Mesothelial cell of epicardium (in vitro differentiated cells): ENCODE data around the gene TOMM5. TPM values are rescaled to one million over a fixed set of nuclear protein-coding genes. Genes with fewer than 3 reads are reported as not detected.

Experiments
- DNase-seq, 2 experiments: peaks; one replicate each; pipeline ENCODE4 v3.0.0; 2021; ENCODE audit warnings: low spot score in 2 of 2; ENCODE audit not compliant: unreplicated experiment in 2 of 2
- H3K27ac Mint-ChIP-seq: 2 replicates; pipeline ENCODE4 v1.8.0; 2021; ENCODE audit warnings: mixed read lengths
- H3K27me3 Mint-ChIP-seq: 2 replicates; pipeline ENCODE4 v1.8.0; 2021; ENCODE audit warnings: low read depth, mixed read lengths
- H3K36me3 Mint-ChIP-seq: 2 replicates; pipeline ENCODE4 v1.8.0; 2021; ENCODE audit warnings: mixed read lengths
- H3K4me1 Mint-ChIP-seq: 2 replicates; pipeline ENCODE4 v1.8.0; 2021; ENCODE audit warnings: mixed read lengths
- H3K4me3 Mint-ChIP-seq: 2 replicates; pipeline ENCODE4 v1.8.0; 2021; ENCODE audit warnings: mild to moderate bottlenecking, moderate library complexity, mixed read lengths
- H3K9me3 Mint-ChIP-seq: 2 replicates; pipeline ENCODE4 v1.8.0; 2021; ENCODE audit warnings: mixed read lengths
- total RNA-seq: library from RNA; stranded (reverse); gene quantifications from 3 replicates; pipeline ENCODE4 v1.2.1, GENCODE V29; 2021
- TF ChIP-seq, protein P1 (sequence below): fragments of 200-600 bp; sonication (generic); IDR thresholded peaks from one replicate; pipeline ENCODE4 v1.5.0; 2021; ENCODE audit warnings: antibody characterized with exemption; ENCODE audit not compliant: unreplicated experiment

TOMM5 gene
- total RNA-seq, 1 donor from 2014 or later: 83.4 TPM

DNA sequence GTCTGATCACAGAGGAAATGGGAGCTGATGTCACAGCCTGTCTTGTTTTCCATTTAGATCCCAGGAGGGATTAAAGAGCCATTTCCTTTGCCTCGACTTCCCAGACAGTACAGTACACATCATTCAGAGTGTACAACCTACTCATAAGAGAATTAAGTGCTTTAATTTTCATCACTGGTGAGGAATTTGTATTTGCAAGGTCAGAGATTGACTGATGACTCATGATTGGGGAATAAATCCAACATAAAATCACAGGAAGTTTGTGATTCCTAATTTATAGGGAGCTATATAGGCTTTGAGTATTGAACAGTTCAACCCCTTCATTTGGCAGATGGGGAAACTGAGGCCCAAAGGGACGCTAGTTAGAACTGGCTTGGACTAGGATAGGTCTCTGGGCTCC, 4.1 kb upstream of the TOMM5 start:
- no peaks in the 10 kb centered on the region for H3K9me3 Mint-ChIP-seq

DNA sequence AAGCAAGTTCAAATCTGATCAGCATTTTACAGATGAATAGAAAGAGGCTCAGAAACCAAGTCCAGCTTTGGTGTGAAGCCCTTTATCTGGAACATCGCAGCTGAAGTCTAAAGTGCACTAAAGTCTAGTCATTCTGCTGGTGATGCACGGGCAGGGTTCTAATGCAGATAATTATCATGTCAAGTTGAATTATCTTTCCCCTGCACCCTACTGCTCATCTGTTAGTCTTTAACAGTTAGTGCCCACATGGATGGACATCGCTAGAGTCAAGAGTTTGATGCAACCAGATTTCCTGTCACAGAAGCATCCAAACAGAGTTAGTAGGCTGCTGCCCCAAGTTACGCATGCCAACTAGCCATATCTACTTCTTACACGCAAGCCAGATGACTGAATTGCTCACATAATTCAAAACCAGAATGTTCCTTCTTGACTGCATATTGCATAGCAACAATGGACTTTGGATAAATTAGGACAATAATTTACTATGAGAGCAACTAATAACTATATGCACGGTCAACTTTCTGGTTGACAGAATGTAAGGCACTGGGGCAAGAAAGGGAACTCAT, 1.6 kb upstream of the TOMM5 start:
- H3K27me3 Mint-ChIP-seq: peaks cover 21% of the 10 kb centered on the region
- TF ChIP-seq, protein P1, sequence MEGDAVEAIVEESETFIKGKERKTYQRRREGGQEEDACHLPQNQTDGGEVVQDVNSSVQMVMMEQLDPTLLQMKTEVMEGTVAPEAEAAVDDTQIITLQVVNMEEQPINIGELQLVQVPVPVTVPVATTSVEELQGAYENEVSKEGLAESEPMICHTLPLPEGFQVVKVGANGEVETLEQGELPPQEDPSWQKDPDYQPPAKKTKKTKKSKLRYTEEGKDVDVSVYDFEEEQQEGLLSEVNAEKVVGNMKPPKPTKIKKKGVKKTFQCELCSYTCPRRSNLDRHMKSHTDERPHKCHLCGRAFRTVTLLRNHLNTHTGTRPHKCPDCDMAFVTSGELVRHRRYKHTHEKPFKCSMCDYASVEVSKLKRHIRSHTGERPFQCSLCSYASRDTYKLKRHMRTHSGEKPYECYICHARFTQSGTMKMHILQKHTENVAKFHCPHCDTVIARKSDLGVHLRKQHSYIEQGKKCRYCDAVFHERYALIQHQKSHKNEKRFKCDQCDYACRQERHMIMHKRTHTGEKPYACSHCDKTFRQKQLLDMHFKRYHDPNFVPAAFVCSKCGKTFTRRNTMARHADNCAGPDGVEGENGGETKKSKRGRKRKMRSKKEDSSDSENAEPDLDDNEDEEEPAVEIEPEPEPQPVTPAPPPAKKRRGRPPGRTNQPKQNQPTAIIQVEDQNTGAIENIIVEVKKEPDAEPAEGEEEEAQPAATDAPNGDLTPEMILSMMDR: no peak
- no peaks in the 10 kb centered on the region for H3K36me3 Mint-ChIP-seq
- no peaks in the 10 kb centered on the region for H3K9me3 Mint-ChIP-seq
- H3K4me3 Mint-ChIP-seq: peak overlapping the region; percentile 24
- peaks cover 20% of the 10 kb centered on the region for H3K4me1 Mint-ChIP-seq
- no peak for DNase-seq
- H3K27ac Mint-ChIP-seq: peak overlapping the region; percentile 30

More for the DNA sequence above, 4.1 kb upstream of the TOMM5 start:
- H3K27ac Mint-ChIP-seq: no peak overlapping the region
- peaks cover 32% of the 10 kb centered on the region for H3K27me3 Mint-ChIP-seq
- no peaks in the 10 kb centered on the region for H3K36me3 Mint-ChIP-seq
- no peak overlapping the region for H3K4me3 Mint-ChIP-seq
- DNase-seq: no peak
- H3K4me1 Mint-ChIP-seq: peaks cover 11% of the 10 kb centered on the region
- TF ChIP-seq, protein P1: no peak

DNA sequence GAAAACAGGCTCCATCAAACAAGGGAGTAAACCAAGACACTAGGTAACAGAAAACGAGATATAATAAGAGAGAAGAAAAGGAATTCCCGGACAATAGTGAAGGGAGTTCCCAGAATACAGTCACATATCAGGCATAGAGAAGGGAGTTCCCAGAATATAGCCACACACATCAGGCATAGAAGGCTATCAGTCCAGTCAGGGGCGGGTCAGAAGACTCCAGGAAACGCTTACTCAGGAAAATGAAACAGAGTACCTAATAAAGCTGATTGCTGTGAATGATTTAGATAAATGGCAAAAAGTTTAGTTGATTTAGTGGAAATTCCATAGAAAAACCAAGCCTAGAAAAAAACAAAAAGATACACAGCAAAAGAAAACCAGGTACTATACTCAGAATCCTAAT, 4.9 kb downstream of the TOMM5 start:
- peaks cover 19% of the 10 kb centered on the region for H3K4me1 Mint-ChIP-seq
- DNase-seq: no peak
- peaks cover 25% of the 10 kb centered on the region for H3K36me3 Mint-ChIP-seq
- no peak overlapping the region for H3K27ac Mint-ChIP-seq
- no peaks in the 10 kb centered on the region for H3K27me3 Mint-ChIP-seq
- no peak overlapping the region for H3K4me3 Mint-ChIP-seq
- H3K9me3 Mint-ChIP-seq: no peaks in the 10 kb centered on the region
- TF ChIP-seq, protein P1: no peak

DNA sequence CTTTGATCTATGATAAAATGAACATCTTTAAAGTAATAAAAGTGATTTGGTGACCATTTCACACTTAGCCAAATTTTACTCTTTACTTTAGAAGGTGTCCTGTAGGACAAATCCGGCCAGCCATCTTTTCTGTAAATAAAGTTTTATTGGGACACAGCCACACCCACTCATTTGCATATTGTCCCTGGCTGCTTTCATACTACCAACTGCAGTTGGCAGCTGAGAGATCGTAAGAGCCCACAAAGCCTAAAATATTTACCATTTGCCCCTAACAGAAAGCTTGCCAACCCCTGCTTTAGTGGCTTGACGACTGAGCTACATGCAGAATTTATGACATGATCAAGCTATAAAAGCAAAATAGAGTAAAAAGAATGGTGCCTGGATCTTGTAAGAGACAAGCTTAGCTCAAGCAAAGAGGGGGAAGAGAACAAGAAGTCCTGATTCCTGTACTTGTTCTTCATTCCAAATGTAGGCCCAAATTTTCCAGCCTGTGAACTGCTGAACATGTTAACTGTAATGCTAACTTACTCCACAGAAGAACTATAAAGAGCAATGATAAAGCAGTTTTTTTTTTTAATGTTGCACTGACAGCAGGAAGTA, 8.8 kb downstream of the TOMM5 start:
- no peak for DNase-seq
- Mint-ChIP-seq H3K27me3 (no peaks in the 10 kb centered on the region), H3K9me3 (no peaks in the 10 kb centered on the region), H3K27ac (no peak overlapping the region), H3K4me3 (no peak overlapping the region), H3K4me1 (no peaks in the 10 kb centered on the region), H3K36me3 (peaks cover 26% of the 10 kb centered on the region)
- TF ChIP-seq, protein P1: no peak

DNA sequence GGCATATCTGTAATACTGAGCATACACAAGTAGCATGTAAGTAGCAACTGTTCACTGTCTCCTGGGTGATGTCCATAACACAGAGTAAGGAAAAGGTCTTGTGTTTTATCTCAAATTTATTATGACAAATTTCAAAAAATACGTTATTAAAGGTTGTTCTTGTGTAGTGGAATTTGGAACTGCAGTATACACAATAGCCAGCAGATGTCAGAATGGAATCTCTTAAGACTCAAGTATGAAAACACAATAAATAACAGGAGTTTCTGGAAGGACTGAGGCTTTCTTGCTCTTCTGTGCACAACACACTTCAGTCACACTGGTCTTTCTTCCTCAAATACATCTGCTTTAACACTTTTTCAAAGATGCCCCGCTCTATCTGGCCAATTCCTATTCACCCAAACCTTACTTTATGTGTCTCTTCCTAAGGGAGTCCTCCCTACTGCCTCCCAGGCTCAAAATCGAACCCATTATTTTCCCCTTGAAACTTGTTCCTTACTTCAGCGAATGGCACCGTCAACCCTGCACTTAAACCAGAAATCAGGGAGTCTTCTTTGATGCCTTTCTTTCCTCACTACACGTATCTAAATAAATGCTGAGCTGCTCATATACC, 9.7 kb downstream of the TOMM5 start:
- no peak overlapping the region for H3K4me3 Mint-ChIP-seq
- TF ChIP-seq, protein P1: peak; percentile 67
- peak overlapping the region; percentile 45 for H3K27ac Mint-ChIP-seq
- H3K9me3 Mint-ChIP-seq: no peaks in the 10 kb centered on the region
- H3K36me3 Mint-ChIP-seq: peaks cover 21% of the 10 kb centered on the region
- DNase-seq: no peak
- no peaks in the 10 kb centered on the region for H3K4me1 Mint-ChIP-seq
- H3K27me3 Mint-ChIP-seq: no peaks in the 10 kb centered on the region
